ENCODE data around the gene IFIT5. TPM values are rescaled to one million over a fixed set of nuclear protein-coding genes. Genes with fewer than 3 reads are reported as not detected.

Gene IFIT5
- polyA plus RNA-seq (10.7 to 15.8 TPM (median 14.8 TPM) in 3 replicates), polyA minus RNA-seq (3.6 to 14.5 TPM (median 7.4 TPM) in 3 replicates)
- 1.4 TPM for polyA plus RNA-seq (2011; ENCODE audit: low read depth)
- polyA plus RNA-seq (2011; cell fraction: cytosol; rRNA removed): 5.5 and 12.3 TPM in 2 replicates
- polyA plus RNA-seq (2011; cell fraction: nucleus; rRNA removed): 9.8 and 11.4 TPM in 2 replicates
- polyA plus RNA-seq (2012; ENCODE audit: low replicate concordance): 2.4 and 14.9 TPM in 2 replicates
- 8.8 TPM for polyA minus RNA-seq (2011; cell fraction: cytosol; rRNA and poly(A)+ RNA removed)
- polyA minus RNA-seq (2011; cell fraction: nucleus; rRNA and poly(A)+ RNA removed): 6.5 and 13.2 TPM in 2 replicates

DNA sequence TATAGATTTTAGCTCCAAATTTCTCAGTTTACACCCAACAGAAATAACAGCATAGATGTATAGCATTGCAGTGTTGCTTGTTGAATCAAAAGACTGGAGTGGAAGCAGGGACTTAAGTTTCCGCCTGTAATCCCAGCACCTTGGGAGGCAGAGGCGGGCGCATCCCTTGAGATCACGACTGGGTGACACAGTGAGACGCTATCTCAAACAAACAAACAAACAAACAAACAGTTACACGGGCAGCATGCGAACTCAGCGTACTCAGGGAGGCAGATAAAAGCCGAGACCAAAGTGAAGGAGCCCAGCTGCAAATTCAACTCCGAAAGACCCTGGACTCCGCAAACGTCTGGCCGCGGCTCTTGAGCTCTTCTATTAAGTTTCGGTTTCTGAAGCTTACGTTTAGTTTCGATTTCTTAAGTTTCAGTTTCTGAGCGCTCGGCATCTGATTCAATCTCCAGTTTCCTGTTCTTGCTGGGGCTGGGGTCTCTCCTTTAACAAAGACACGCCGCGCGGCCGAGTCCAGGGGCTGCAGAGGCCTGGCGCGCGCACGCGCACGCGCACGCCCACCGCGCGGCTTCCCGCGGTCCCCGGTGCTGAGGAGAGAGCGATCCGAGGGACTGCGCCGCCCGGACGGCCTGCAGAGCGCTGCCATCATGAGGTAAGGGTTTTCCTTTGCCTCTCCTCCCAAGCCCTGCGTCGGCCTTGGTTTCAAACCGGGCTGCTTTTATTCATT is at the start of gene IFIT5:
Gene IFIT5, plus strand, starts transcription at position 423 of the 733 bp plus-strand sequence. Its CDS starts 231 bp downstream, at position 654.
- Histone ChIP-seq H3K4me1 (ENCODE audit: control insufficient read depth, extremely low read depth, insufficient read depth, low read length) (peaks cover 8% of the 10 kb centered on the region), H2AFZ (ENCODE audit: control insufficient read depth, low read length) (peak within 1 kb of the TSS; percentile 93), H3K4me2 (ENCODE audit: control insufficient read depth, extremely low read depth, insufficient read depth, low read depth, low read length) (peak within 1 kb of the TSS; percentile 92), H3K9me1 (ENCODE audit: control insufficient read depth, extremely low read depth, insufficient read depth, low read length) (no peaks in the 10 kb centered on the region), H3K9ac (ENCODE audit: control insufficient read depth, extremely low read depth, insufficient read depth, low read length) (peak within 1 kb of the TSS; percentile 79), H4K20me1 (ENCODE audit: control insufficient read depth, extremely low read depth, insufficient read depth, low read length) (no peaks in the 10 kb centered on the region), H3K27ac (ENCODE audit: control insufficient read depth, insufficient read depth, low read length) (peak within 1 kb of the TSS; percentile 82), H3K36me3 (ENCODE audit: control insufficient read depth in 2 of 2, extremely low read depth in 1 of 2, insufficient read depth in 2 of 2, low read length in 2 of 2) (peaks cover 2 to 4% of the 10 kb centered on the region in 2 experiments), H3K79me2 (ENCODE audit: control insufficient read depth, insufficient read depth, low read length) (peaks cover 24% of the 10 kb centered on the region), H3K9me3 (ENCODE audit: control insufficient read depth, low read depth, low read length) (no peaks in the 10 kb centered on the region), H3K4me3 (ENCODE audit: control insufficient read depth in 2 of 3, extremely low read depth in 1 of 3, insufficient read depth in 2 of 3, low read depth in 1 of 3, low read length in 3 of 3) (peak within 1 kb of the TSS; percentile 63 to 92 (median 83)), H3K27me3 (ENCODE audit: control insufficient read depth, extremely low read depth, insufficient read depth, low read length) (no peaks in the 10 kb centered on the region)
- TF ChIP-seq EZH2 (IDR thresholded peaks at IDR 0.05; ENCODE audit: low read length) (no peak), CTCF (optimal IDR thresholded peaks at IDR 0.05 in 1 of 3, IDR thresholded peaks at IDR 0.05 in 1 of 3, conservative IDR thresholded peaks at IDR 0.05 in 1 of 3; ENCODE audit: extremely low read depth in 1 of 3, insufficient read depth in 2 of 3, low read length in 3 of 3) (peak in 1 of 3 experiments; percentile 12)
- dilution Hi-C loops (cut with MboI; ENCODE audit: extremely low pct_ligation_motif_present, low sequenced_read_pairs): no loop called here
- peak; percentile 20 for FAIRE-seq
- no peak for DNase-seq (ENCODE audit: low read depth, low spot score)

- no peak overlapping the region for H2AFZ ChIP-seq (ENCODE audit: control insufficient read depth, low read length)
- no peak overlapping the region for H3K4me2 ChIP-seq (ENCODE audit: control insufficient read depth, extremely low read depth, insufficient read depth, low read depth, low read length)
- H3K9ac ChIP-seq (ENCODE audit: control insufficient read depth, extremely low read depth, insufficient read depth, low read length): no peak overlapping the region
- no peak for FAIRE-seq
- H3K36me3 ChIP-seq (ENCODE audit: control insufficient read depth in 2 of 2, extremely low read depth in 1 of 2, insufficient read depth in 2 of 2, low read length in 2 of 2): no peaks in the 10 kb centered on the region
- no peaks in the 10 kb centered on the region for H3K9me1 ChIP-seq (ENCODE audit: control insufficient read depth, extremely low read depth, insufficient read depth, low read length)
- no peak for DNase-seq (ENCODE audit: low read depth, low spot score)
- no peaks in the 10 kb centered on the region for H3K9me3 ChIP-seq (ENCODE audit: control insufficient read depth, low read depth, low read length)
- dilution Hi-C loops (cut with MboI; ENCODE audit: extremely low pct_ligation_motif_present, low sequenced_read_pairs): no loop called here
- no peaks in the 10 kb centered on the region for H4K20me1 ChIP-seq (ENCODE audit: control insufficient read depth, extremely low read depth, insufficient read depth, low read length)
- H3K27ac ChIP-seq (ENCODE audit: control insufficient read depth, insufficient read depth, low read length): no peak overlapping the region
- TF ChIP-seq CTCF (optimal IDR thresholded peaks at IDR 0.05 in 1 of 3, IDR thresholded peaks at IDR 0.05 in 1 of 3, conservative IDR thresholded peaks at IDR 0.05 in 1 of 3; ENCODE audit: extremely low read depth in 1 of 3, insufficient read depth in 2 of 3, low read length in 3 of 3) (no peak), EZH2 (IDR thresholded peaks at IDR 0.05; ENCODE audit: low read length) (no peak)
- no peaks in the 10 kb centered on the region for H3K4me1 ChIP-seq (ENCODE audit: control insufficient read depth, extremely low read depth, insufficient read depth, low read length)
- H3K79me2 ChIP-seq (ENCODE audit: control insufficient read depth, insufficient read depth, low read length): no peaks in the 10 kb centered on the region
- no peaks in the 10 kb centered on the region for H3K27me3 ChIP-seq (ENCODE audit: control insufficient read depth, extremely low read depth, insufficient read depth, low read length)
- H3K4me3 ChIP-seq (ENCODE audit: control insufficient read depth in 2 of 3, extremely low read depth in 1 of 3, insufficient read depth in 2 of 3, low read depth in 1 of 3, low read length in 3 of 3): no peak overlapping the region
Observed at GRCh38 chr10:89367529-89367928, 46.8 kb upstream of the IFIT5 start.
